Stimulated activated CD4-positive, alpha-beta T cell treated with anti-CD3 and anti-CD28 coated beads, Interleukin-12 subunit alpha, Interleukin-12 subunit beta, amount 100 ng/mL, for 4 hours (primary cell): ENCODE data around the gene CNOT6L.
"Not testable (repeated sequence)": the region's sequence is repeated elsewhere in the genome, so short reads cannot be mapped to it uniquely, and the experiment has no call there.

Experiments used
- DNase-seq: peaks from one replicate; pipeline ENCODE4 v3.0.0-alpha.2; 2020

Gene CNOT6L

GRCh38 chr4:77819843-77820648, 878 bp upstream of the CNOT6L start:
- peak; percentile 94 for DNase-seq

- peak; percentile 76 for DNase-seq
These were observed 255 bp upstream of the CNOT6L start for GRCh38 chr4:77819404-77819842.

- DNase-seq, result peak; percentile 30
These were observed 1.0 kb downstream of the CNOT6L start for GRCh38 chr4:77818073-77818601.

GRCh38 chr4:77817304-77818072, 1.7 kb downstream of the CNOT6L start:
- DNase-seq, result no peak

- no peak for DNase-seq
These were observed 2.6 kb downstream of the CNOT6L start for GRCh38 chr4:77816546-77816945.

GRCh38 chr4:77815636-77816035, 3.5 kb downstream of the CNOT6L start:
- DNase-seq, result no peak

- DNase-seq, result no peak
These were observed 13.3 kb downstream of the CNOT6L start for GRCh38 chr4:77805840-77806239.

- DNase-seq, result no peak
These were observed 14.7 kb downstream of the CNOT6L start for GRCh38 chr4:77804471-77804870.

- DNase-seq, result no peak
These were observed 16.8 kb downstream of the CNOT6L start for GRCh38 chr4:77802402-77802801.

- no peak for DNase-seq
These were observed 17.9 kb downstream of the CNOT6L start for GRCh38 chr4:77801260-77801608.

- DNase-seq, result no peak
These were observed 18.5 kb downstream of the CNOT6L start for GRCh38 chr4:77800483-77801259.

- DNase-seq, result no peak
These were observed 19.1 kb downstream of the CNOT6L start for GRCh38 chr4:77800077-77800476.

GRCh38 chr4:77798385-77798784, 20.8 kb downstream of the CNOT6L start:
- no peak for DNase-seq

GRCh38 chr4:77797239-77797638, 21.9 kb downstream of the CNOT6L start:
- DNase-seq, result no peak

GRCh38 chr4:77795326-77795725, 23.8 kb downstream of the CNOT6L start:
- no peak for DNase-seq

- no peak for DNase-seq
These were observed 29.0 kb downstream of the CNOT6L start for GRCh38 chr4:77790146-77790545.

GRCh38 chr4:77788990-77789389, 30.2 kb downstream of the CNOT6L start:
- no peak for DNase-seq

GRCh38 chr4:77787969-77788368, 31.2 kb downstream of the CNOT6L start:
- no peak for DNase-seq

- no peak for DNase-seq
These were observed 33.5 kb downstream of the CNOT6L start for GRCh38 chr4:77785669-77786068.

GRCh38 chr4:77783895-77784294, 35.3 kb downstream of the CNOT6L start:
- DNase-seq, result no peak

- DNase-seq, result no peak
These were observed 36.9 kb downstream of the CNOT6L start for GRCh38 chr4:77782102-77782835.

GRCh38 chr4:77780762-77781161, 38.4 kb downstream of the CNOT6L start:
- not testable (repeated sequence) for DNase-seq
